Stomach (tissue), 9 donors: Measurements from ENCODE around the gene CWC22. TPM values are rescaled to one million over a fixed set of nuclear protein-coding genes. Genes with fewer than 3 reads are reported as not detected.

Source experiments
- DNase-seq, 2 donors: peaks; one replicate each; pipeline versions ENCODE4 v3.0.0 to v3.0.0-alpha.2; 2013 to 2019
- H3K27ac ChIP-seq, 5 donors: fragments of 200-600 bp in 4 of 5; sonication (generic) in 4 of 5; one replicate each; pipeline ENCODE4 v1.5.1; 2013 to 2019; ENCODE audit warnings: mild to moderate bottlenecking in 1 of 5, moderate library complexity in 1 of 5
- H3K27me3 ChIP-seq, 3 donors: fragments of 200-600 bp; sonication (generic); one replicate each; pipeline ENCODE4 v1.5.1; 2017 to 2019; ENCODE audit warnings: mixed run types in 1 of 3
- H3K36me3 ChIP-seq, 4 donors: fragments of 200-600 bp; sonication (generic); 1 replicate in 3 of 4; 2 replicates in 1 of 4; pipeline ENCODE4 v1.5.1; 2016 to 2019
- H3K4me1 ChIP-seq, 4 donors: fragments of 200-600 bp; sonication (generic); one replicate each; pipeline ENCODE4 v1.5.1; 2016 to 2019
- H3K4me3 ChIP-seq, 4 donors: fragments of 200-600 bp; sonication (generic) in 3 of 4; one replicate each; pipeline ENCODE4 v1.5.1; 2016 to 2019; ENCODE audit warnings: mild to moderate bottlenecking in 1 of 4
- H3K9me3 ChIP-seq, 4 donors: fragments of 200-600 bp; sonication (generic); one replicate each; pipeline ENCODE4 v1.5.1; 2016 to 2019
- CTCF ChIP-seq, 7 experiments: fragments of 450-650 bp in 4 of 7; fragments of 200-600 bp in 3 of 7; sonication (generic) in 3 of 7; IDR thresholded peaks; one replicate each; pipeline ENCODE4 v1.5.1; 2016 to 2019; ENCODE audit warnings: antibody characterized with exemption in 7 of 7, control low read depth in 2 of 7, mild to moderate bottlenecking in 1 of 7
- EP300 ChIP-seq: sonication (generic); formaldehyde crosslinking; IDR thresholded peaks from one replicate; pipeline ENCODE4 v1.6.1; 2017; ENCODE audit warnings: antibody characterized with exemption
- POLR2A ChIP-seq, 4 donors: fragments of 450-650 bp; IDR thresholded peaks; one replicate each; pipeline ENCODE4 v1.6.1; 2016; ENCODE audit warnings: antibody characterized with exemption in 4 of 4, control low read depth in 2 of 4, mild to moderate bottlenecking in 1 of 4, moderate library complexity in 1 of 4
- POLR2AphosphoS5 ChIP-seq, 3 donors: sonication (generic); formaldehyde crosslinking; IDR thresholded peaks; one replicate each; pipeline ENCODE4 v1.6.1; 2016; ENCODE audit warnings: antibody characterized with exemption in 3 of 3
- WGBS, 5 donors: extraction: QIAGEN DNeasy Blood & Tissue Kit in 3 of 5; methylation state at CpG; one replicate each; pipeline versions ENCODE4 v1.1.5 to v1.1.7; 2013 to 2018; 5-methylcytosine and 5-hydroxymethylcytosine counted together
- intact Hi-C: fragments of 100-400 bp; cut with DNase I; formaldehyde crosslinking; loops from one replicate; pipeline ENCODE4 v1.15.1; 2023; ENCODE audit warnings: low total_unique reads
- polyA plus RNA-seq, 3 donors: library from polyadenylated mRNA; stranded (reverse); fragments of 200-250 nt; gene quantifications; one replicate each; pipeline ENCODE4 v1.2.3, GENCODE V29; 2013
- total RNA-seq, 5 donors: library from RNA; depleted of rRNA; stranded (reverse); fragments of >200 nt; gene quantifications; one replicate each; pipeline versions ENCODE4 v1.1.0 to v1.2.3, GENCODE V29; 2014 to 2016
- donor health status: healthy with polysubstance abuse.
- donor health status: Bipolar disorder and iron deficiency.
- donor health status: healthy.

The CWC22 gene
- total and polyA plus RNA-seq, 8 donors = 2.9 to 24.0 (median 12.1) TPM

DNA sequence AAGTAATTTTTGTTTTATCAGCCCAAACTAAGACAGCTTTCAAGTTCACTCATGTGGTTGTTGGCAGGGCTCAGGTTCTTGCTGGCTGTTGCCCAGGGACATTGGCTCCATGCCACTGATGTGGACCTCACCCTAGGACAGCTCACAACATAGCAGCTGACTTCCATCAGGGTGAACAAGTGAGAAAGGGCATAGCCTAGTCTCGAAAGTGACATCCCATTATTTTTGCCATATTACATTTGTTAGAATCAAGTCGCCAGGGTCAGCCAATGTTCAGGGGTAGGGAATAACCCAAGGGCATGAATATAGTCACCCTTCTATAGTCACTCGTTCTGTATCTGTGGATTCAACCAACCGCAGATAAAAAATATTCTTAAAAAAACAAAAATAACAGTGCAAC lies 10.7 kb upstream of the CWC22 start:
- Histone ChIP-seq H3K36me3 (no peaks in the 10 kb centered on the region), H3K4me1 (no peaks in the 10 kb centered on the region), H3K27ac (no peak overlapping the region), H3K27me3 (no peaks in the 10 kb centered on the region), H3K4me3 (no peak overlapping the region), H3K9me3 (no peaks in the 10 kb centered on the region)
- TF ChIP-seq POLR2A (IDR thresholded peaks at IDR 0.05) (no peak), POLR2AphosphoS5 (IDR thresholded peaks at IDR 0.05) (no peak), EP300 (no peak), CTCF (IDR thresholded peaks at IDR 0.05) (no peak)
- peak in 1 of 2 donors; percentile 32 for DNase-seq
- WGBS, 5 donors = 65 to 83% (median 72%) methylated on average over 4 of the region's 4 CpGs
- intact Hi-C loops = no loop called here

DNA sequence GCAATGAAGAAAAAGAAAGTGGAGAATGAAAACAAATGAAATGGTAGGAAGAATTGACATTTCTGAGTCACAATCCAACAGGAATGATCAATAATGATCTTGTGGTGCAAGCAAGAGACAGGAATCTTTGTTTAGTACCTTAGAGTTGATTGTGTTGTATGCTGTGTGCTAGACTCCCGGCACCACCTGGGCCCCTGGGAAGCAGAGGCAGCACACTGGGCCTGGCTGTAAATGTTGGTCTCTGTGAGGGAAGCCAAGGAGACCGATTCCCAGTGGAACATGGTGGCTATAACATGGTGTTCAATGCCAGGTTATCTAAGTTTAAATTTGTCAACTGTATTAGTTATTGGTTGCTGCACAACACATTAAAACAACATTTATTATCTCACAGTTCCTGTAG lies 9.8 kb upstream of the CWC22 start:
- H3K36me3 ChIP-seq = no peaks in the 10 kb centered on the region
- H3K27me3 ChIP-seq = no peaks in the 10 kb centered on the region
- DNase-seq = no peak
- no peak overlapping the region for H3K4me3 ChIP-seq
- H3K4me1 ChIP-seq = no peaks in the 10 kb centered on the region
- intact Hi-C loops = no loop called here
- TF ChIP-seq EP300 (no peak), CTCF (IDR thresholded peaks at IDR 0.05) (no peak), POLR2AphosphoS5 (IDR thresholded peaks at IDR 0.05) (no peak), POLR2A (IDR thresholded peaks at IDR 0.05) (no peak)
- H3K27ac ChIP-seq = no peak overlapping the region
- WGBS, 5 donors = 77 to 86% (median 84%) methylated on average over 2 of the region's 2 CpGs
- H3K9me3 ChIP-seq = no peaks in the 10 kb centered on the region

GRCh38 chr2:180015951-180016709 lies 9.0 kb upstream of the CWC22 start:
- TF ChIP-seq CTCF (IDR thresholded peaks at IDR 0.05) = no peak
- no peak for TF ChIP-seq EP300
- no peak for TF ChIP-seq POLR2A (IDR thresholded peaks at IDR 0.05)
- TF ChIP-seq POLR2AphosphoS5 (IDR thresholded peaks at IDR 0.05) = no peak
- H3K4me3 ChIP-seq = no peak overlapping the region
- intact Hi-C loops = no loop called here
- H3K9me3 ChIP-seq = no peaks in the 10 kb centered on the region
- H3K4me1 ChIP-seq = no peaks in the 10 kb centered on the region
- no peaks in the 10 kb centered on the region for H3K36me3 ChIP-seq
- no peak for DNase-seq
- WGBS, 5 donors = 58 to 63% (median 61%) methylated on average over 5 of the region's 5 CpGs
- H3K27ac ChIP-seq = no peak overlapping the region
- H3K27me3 ChIP-seq = no peaks in the 10 kb centered on the region

DNA sequence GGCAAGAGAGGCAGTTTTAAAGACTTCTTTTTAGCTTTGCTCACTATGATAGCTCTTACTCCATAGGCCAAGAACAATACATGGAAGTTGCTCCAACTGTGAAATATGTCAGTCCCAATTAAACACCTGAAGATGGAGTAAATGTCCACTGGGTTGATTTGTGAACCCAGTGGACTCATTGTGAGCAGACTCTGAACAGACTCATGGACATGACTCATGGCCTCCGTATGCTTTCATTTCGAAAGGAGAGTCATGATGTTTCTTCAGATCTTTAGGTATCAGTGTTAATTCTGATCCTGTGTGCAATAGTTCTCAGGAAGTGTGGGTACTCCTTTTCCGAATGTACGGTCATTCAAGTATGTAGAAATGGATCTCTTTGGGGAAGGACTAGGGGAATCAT lies 5.4 kb upstream of the CWC22 start:
- Histone ChIP-seq H3K27me3 (no peaks in the 10 kb centered on the region), H3K4me3 (no peak overlapping the region), H3K36me3 (no peaks in the 10 kb centered on the region), H3K9me3 (no peaks in the 10 kb centered on the region), H3K4me1 (peaks cover 0 to 3% (median under 1%) of the 10 kb centered on the region in 4 donors), H3K27ac (no peak overlapping the region)
- no peak for DNase-seq
- 89 to 96% (median 93%) methylated on average over 4 of the region's 4 CpGs for WGBS, 5 donors
- intact Hi-C loops = no loop called here
- no peak for TF ChIP-seq POLR2A (IDR thresholded peaks at IDR 0.05)
- TF ChIP-seq EP300 = no peak
- no peak for TF ChIP-seq CTCF (IDR thresholded peaks at IDR 0.05)
- no peak for TF ChIP-seq POLR2AphosphoS5 (IDR thresholded peaks at IDR 0.05)
